HL-60 (cell line): ENCODE results near the gene TMEM141.
"Not testable (repeated sequence)": the region's sequence is repeated elsewhere in the genome, so short reads cannot be mapped to it uniquely, and the experiment has no call there.

Experiments
- POLR2AphosphoS5 ChIP-seq: IDR thresholded peaks from 2 replicates; pipeline ENCODE4 v1.6.1; 2012; ENCODE audit warnings: low read depth
- TF ChIP-seq, protein P1 (sequence below): IDR thresholded peaks from one replicate; pipeline ENCODE4 v1.5.1; 2011; ENCODE audit warnings: low read length, control low read depth, inconsistent platforms; ENCODE audit not compliant: insufficient read depth
- TF ChIP-seq, protein P2 (sequence below): IDR thresholded peaks from 2 replicates; pipeline ENCODE4 v1.6.1; 2012; ENCODE audit warnings: low read depth; ENCODE audit not compliant: insufficient replicate concordance

DNA sequence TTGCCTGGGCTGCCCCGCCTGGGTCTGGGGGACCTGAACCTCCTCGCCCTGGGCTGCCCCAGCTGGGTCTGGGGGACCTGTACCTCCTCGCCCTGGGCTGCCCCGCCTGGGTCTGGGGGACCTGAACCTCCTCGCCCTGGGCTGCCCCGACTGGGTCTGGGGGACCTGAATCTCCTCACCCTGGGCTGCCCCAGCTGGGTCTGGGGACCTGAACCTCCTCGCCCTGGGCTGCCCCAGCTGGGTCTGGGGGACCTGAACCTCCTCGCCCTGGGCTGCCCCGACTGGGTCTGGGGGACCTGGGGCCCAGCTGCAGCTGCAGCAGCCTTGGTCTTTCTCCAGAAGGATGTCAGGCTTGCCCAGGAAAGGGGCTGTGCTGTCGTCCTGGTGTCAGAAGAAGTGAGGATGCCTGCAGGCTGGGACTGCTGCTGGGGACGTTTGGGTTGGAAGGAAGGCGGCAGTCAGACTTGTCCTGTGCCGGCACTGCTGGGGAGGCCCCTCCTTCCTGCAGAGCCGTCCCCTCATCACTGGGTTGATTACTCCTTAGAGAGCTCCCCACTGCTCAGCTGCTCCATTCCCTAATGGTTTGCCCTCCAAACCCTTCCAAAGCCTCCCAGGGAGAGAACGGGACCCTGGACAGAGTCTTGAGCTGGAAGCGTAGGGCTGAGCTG, 42.4 kb downstream of the TMEM141 start:
- TF ChIP-seq, protein P1, sequence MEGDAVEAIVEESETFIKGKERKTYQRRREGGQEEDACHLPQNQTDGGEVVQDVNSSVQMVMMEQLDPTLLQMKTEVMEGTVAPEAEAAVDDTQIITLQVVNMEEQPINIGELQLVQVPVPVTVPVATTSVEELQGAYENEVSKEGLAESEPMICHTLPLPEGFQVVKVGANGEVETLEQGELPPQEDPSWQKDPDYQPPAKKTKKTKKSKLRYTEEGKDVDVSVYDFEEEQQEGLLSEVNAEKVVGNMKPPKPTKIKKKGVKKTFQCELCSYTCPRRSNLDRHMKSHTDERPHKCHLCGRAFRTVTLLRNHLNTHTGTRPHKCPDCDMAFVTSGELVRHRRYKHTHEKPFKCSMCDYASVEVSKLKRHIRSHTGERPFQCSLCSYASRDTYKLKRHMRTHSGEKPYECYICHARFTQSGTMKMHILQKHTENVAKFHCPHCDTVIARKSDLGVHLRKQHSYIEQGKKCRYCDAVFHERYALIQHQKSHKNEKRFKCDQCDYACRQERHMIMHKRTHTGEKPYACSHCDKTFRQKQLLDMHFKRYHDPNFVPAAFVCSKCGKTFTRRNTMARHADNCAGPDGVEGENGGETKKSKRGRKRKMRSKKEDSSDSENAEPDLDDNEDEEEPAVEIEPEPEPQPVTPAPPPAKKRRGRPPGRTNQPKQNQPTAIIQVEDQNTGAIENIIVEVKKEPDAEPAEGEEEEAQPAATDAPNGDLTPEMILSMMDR, result not testable (repeated sequence)
- TF ChIP-seq POLR2AphosphoS5, result not testable (repeated sequence)
- TF ChIP-seq, protein P2, sequence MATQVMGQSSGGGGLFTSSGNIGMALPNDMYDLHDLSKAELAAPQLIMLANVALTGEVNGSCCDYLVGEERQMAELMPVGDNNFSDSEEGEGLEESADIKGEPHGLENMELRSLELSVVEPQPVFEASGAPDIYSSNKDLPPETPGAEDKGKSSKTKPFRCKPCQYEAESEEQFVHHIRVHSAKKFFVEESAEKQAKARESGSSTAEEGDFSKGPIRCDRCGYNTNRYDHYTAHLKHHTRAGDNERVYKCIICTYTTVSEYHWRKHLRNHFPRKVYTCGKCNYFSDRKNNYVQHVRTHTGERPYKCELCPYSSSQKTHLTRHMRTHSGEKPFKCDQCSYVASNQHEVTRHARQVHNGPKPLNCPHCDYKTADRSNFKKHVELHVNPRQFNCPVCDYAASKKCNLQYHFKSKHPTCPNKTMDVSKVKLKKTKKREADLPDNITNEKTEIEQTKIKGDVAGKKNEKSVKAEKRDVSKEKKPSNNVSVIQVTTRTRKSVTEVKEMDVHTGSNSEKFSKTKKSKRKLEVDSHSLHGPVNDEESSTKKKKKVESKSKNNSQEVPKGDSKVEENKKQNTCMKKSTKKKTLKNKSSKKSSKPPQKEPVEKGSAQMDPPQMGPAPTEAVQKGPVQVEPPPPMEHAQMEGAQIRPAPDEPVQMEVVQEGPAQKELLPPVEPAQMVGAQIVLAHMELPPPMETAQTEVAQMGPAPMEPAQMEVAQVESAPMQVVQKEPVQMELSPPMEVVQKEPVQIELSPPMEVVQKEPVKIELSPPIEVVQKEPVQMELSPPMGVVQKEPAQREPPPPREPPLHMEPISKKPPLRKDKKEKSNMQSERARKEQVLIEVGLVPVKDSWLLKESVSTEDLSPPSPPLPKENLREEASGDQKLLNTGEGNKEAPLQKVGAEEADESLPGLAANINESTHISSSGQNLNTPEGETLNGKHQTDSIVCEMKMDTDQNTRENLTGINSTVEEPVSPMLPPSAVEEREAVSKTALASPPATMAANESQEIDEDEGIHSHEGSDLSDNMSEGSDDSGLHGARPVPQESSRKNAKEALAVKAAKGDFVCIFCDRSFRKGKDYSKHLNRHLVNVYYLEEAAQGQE, result not testable (repeated sequence)
